ENCODE data around the gene NSMF.

- TF ChIP-seq POLR2A (IDR thresholded peaks at IDR 0.05), result no peak
- no peak for TF ChIP-seq CTCF (IDR thresholded peaks at IDR 0.05)
Measured at GRCh38 chr9:137458194-137459151, 661 bp downstream of the NSMF start.

Measured in body of pancreas (tissue), 4 donors.